ENCODE data around the gene NOVA2.

NOVA2 gene

DNA sequence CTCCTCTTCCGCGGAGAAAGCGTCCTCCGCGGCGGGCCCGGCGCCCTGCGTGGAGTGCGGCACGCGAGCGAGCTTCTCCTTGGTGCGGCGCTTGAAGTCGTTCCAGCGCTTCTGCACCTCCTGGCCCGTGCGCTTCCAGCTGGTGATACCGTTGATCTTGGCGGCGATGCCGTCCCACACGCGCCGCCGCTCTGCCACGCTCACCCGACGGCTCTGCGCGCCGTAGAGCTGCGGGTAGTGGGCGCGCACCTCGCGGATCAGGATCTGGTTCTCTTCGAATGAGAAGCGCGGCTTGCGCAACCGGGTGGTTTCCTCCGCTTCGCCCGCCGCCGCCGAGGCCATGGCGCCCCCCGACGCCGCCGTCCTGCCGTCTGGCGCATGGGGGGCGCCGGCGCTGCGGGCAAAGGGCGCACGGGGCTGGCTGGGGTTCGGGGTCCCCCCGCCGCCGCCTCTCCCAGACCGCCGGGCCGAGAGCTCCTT lies 72.2 kb downstream of the NOVA2 start:
- TF ChIP-seq, protein P1, sequence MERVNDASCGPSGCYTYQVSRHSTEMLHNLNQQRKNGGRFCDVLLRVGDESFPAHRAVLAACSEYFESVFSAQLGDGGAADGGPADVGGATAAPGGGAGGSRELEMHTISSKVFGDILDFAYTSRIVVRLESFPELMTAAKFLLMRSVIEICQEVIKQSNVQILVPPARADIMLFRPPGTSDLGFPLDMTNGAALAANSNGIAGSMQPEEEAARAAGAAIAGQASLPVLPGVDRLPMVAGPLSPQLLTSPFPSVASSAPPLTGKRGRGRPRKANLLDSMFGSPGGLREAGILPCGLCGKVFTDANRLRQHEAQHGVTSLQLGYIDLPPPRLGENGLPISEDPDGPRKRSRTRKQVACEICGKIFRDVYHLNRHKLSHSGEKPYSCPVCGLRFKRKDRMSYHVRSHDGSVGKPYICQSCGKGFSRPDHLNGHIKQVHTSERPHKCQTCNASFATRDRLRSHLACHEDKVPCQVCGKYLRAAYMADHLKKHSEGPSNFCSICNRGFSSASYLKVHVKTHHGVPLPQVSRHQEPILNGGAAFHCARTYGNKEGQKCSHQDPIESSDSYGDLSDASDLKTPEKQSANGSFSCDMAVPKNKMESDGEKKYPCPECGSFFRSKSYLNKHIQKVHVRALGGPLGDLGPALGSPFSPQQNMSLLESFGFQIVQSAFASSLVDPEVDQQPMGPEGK (CRISPR knock-in tag; IDR thresholded peaks at IDR 0.05; ENCODE audit: borderline replicate concordance) = no peak
- TF ChIP-seq ZFP30 (CRISPR knock-in tag; IDR thresholded peaks at IDR 0.05) (no peak), BACH2 (CRISPR knock-in tag; IDR thresholded peaks at IDR 0.05; ENCODE audit: borderline replicate concordance) (no peak), ESRRG (CRISPR knock-in tag; IDR thresholded peaks at IDR 0.05) (no peak), ARNTL (CRISPR knock-in tag; IDR thresholded peaks at IDR 0.05; ENCODE audit: borderline replicate concordance, low read depth) (no peak), GLIS3 (CRISPR knock-in tag; IDR thresholded peaks at IDR 0.05) (no peak), CSDC2 (CRISPR knock-in tag; IDR thresholded peaks at IDR 0.05) (no peak), CSRNP3 (CRISPR knock-in tag; IDR thresholded peaks at IDR 0.05) (no peak), TCF4 (CRISPR knock-in tag; IDR thresholded peaks at IDR 0.05; ENCODE audit: borderline replicate concordance) (no peak), ZFP3 (CRISPR knock-in tag; IDR thresholded peaks at IDR 0.05) (no peak), ISL1 (CRISPR knock-in tag; IDR thresholded peaks at IDR 0.05) (no peak), SNAI2 (CRISPR knock-in tag; IDR thresholded peaks at IDR 0.05) (no peak), ZNF70 (CRISPR knock-in tag; IDR thresholded peaks at IDR 0.05) (no peak), PPARA (CRISPR knock-in tag; IDR thresholded peaks at IDR 0.05; ENCODE audit: borderline replicate concordance) (no peak), RARB (CRISPR knock-in tag; IDR thresholded peaks at IDR 0.05) (no peak), ZNF8 (CRISPR knock-in tag; IDR thresholded peaks at IDR 0.05) (no peak), TOX (CRISPR knock-in tag; IDR thresholded peaks at IDR 0.05; ENCODE audit: borderline replicate concordance) (no peak), ZNF565 (CRISPR knock-in tag; conservative IDR thresholded peaks at IDR 0.05; ENCODE audit: low read depth) (no peak)
- TF ChIP-seq, protein P2, sequence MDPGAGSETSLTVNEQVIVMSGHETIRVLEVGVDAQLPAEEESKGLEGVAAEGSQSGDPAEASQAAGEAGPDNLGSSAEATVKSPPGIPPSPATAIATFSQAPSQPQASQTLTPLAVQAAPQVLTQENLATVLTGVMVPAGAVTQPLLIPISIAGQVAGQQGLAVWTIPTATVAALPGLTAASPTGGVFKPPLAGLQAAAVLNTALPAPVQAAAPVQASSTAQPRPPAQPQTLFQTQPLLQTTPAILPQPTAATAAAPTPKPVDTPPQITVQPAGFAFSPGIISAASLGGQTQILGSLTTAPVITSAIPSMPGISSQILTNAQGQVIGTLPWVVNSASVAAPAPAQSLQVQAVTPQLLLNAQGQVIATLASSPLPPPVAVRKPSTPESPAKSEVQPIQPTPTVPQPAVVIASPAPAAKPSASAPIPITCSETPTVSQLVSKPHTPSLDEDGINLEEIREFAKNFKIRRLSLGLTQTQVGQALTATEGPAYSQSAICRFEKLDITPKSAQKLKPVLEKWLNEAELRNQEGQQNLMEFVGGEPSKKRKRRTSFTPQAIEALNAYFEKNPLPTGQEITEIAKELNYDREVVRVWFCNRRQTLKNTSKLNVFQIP (CRISPR knock-in tag; IDR thresholded peaks at IDR 0.05; ENCODE audit: borderline replicate concordance, low read depth) = no peak
- TF ChIP-seq, protein P3, sequence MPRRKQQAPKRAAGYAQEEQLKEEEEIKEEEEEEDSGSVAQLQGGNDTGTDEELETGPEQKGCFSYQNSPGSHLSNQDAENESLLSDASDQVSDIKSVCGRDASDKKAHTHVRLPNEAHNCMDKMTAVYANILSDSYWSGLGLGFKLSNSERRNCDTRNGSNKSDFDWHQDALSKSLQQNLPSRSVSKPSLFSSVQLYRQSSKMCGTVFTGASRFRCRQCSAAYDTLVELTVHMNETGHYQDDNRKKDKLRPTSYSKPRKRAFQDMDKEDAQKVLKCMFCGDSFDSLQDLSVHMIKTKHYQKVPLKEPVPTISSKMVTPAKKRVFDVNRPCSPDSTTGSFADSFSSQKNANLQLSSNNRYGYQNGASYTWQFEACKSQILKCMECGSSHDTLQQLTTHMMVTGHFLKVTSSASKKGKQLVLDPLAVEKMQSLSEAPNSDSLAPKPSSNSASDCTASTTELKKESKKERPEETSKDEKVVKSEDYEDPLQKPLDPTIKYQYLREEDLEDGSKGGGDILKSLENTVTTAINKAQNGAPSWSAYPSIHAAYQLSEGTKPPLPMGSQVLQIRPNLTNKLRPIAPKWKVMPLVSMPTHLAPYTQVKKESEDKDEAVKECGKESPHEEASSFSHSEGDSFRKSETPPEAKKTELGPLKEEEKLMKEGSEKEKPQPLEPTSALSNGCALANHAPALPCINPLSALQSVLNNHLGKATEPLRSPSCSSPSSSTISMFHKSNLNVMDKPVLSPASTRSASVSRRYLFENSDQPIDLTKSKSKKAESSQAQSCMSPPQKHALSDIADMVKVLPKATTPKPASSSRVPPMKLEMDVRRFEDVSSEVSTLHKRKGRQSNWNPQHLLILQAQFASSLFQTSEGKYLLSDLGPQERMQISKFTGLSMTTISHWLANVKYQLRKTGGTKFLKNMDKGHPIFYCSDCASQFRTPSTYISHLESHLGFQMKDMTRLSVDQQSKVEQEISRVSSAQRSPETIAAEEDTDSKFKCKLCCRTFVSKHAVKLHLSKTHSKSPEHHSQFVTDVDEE (CRISPR knock-in tag; IDR thresholded peaks at IDR 0.05) = no peak
- ATAC-seq = no peak; the same call in 2 of the 3 replicates

DNA sequence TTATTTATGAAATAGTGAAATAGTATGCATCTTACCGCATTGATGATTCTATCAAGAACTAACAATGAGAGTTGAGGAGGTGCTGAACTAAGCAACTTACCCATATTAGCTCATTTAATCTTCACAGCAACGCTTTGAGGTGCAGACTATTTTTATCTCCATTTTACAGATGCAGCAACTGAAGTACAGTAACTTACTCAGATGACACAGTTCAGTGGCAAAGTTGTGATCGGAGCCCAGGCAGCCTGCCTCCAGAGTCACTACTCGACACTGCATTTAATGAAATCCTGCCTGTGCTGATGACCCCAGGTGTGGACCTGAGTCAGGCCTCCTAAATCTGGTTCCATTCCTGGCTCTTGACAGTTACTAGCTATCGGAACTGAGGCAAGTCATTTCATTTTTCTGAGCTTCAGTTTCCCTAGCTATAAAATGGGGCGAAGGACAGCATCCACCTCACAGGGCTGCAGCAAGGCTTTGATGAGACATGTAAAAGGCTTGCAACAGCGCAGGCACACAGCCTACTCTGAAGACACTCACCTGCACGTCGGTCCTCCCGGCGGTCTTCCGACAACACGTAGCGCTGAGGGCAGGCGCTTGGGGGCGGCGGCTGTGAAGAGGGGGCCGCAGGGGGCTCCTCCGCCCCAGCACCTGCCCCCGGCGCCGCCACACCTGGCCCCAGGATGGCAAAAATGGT lies 72.8 kb downstream of the NOVA2 start:
- TF ChIP-seq, protein P4, sequence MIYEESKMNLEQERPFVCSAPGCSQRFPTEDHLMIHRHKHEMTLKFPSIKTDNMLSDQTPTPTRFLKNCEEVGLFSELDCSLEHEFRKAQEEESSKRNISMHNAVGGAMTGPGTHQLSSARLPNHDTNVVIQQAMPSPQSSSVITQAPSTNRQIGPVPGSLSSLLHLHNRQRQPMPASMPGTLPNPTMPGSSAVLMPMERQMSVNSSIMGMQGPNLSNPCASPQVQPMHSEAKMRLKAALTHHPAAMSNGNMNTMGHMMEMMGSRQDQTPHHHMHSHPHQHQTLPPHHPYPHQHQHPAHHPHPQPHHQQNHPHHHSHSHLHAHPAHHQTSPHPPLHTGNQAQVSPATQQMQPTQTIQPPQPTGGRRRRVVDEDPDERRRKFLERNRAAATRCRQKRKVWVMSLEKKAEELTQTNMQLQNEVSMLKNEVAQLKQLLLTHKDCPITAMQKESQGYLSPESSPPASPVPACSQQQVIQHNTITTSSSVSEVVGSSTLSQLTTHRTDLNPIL (CRISPR knock-in tag; IDR thresholded peaks at IDR 0.05; ENCODE audit: low read depth) = no peak
- no peak for TF ChIP-seq PPARA (CRISPR knock-in tag; IDR thresholded peaks at IDR 0.05; ENCODE audit: borderline replicate concordance)
- no peak for TF ChIP-seq CSRNP3 (CRISPR knock-in tag; IDR thresholded peaks at IDR 0.05)
- TF ChIP-seq ZFP30 (CRISPR knock-in tag; IDR thresholded peaks at IDR 0.05) = no peak
- TF ChIP-seq TCF4 (CRISPR knock-in tag; IDR thresholded peaks at IDR 0.05; ENCODE audit: borderline replicate concordance) = no peak

More for the DNA sequence above, 72.8 kb downstream of the NOVA2 start:
- ATAC-seq = no peak

Measured in SK-N-SH treated with all-trans-retinoic acid at 6 μM for 48 hours (cell line).